ENCODE results near the gene PLET1. TPM values are rescaled to one million over a fixed set of nuclear protein-coding genes. Genes with fewer than 3 reads are reported as not detected.

The PLET1 gene
- total RNA-seq (ENCODE audit: low replicate concordance), result not detected in 2 replicates
- long read RNA-seq, partial matches to known transcripts, result 0 of 1 reads
- long read RNA-seq, other reads (novel, unspliced or antisense), result 1 of 1 reads

- no peak within 1 kb of the TSS for H3K27ac Mint-ChIP-seq
- H3K4me1 Mint-ChIP-seq (ENCODE audit: unreplicated experiment), result no peaks in the 10 kb centered on the region
- no peak for DNase-seq (ENCODE audit: extremely low spot score, unreplicated experiment)
- no peak for TF ChIP-seq CTCF (conservative IDR thresholded peaks at IDR 0.05)
- no peaks in the 10 kb centered on the region for H3K36me3 Mint-ChIP-seq
- no peak within 1 kb of the TSS for H3K4me3 Mint-ChIP-seq
- H3K9me3 Mint-ChIP-seq, result no peaks in the 10 kb centered on the region
- H3K27me3 Mint-ChIP-seq, result peaks cover 4% of the 10 kb centered on the region
Measured at GRCh38 chr11:112260490-112260889, at the start of gene PLET1. Gene PLET1, minus strand, starts transcription at chr11:112260860. Its CDS starts 271 bp downstream, at chr11:112260589.

GRCh38 chr11:112310419-112310818 is 49.8 kb upstream of the PLET1 start:
- DNase-seq (ENCODE audit: extremely low spot score, unreplicated experiment), result no peak
- Mint-ChIP-seq H3K9me3 (peaks cover 10% of the 10 kb centered on the region), H3K27me3 (peaks cover 35% of the 10 kb centered on the region), H3K36me3 (no peaks in the 10 kb centered on the region), H3K27ac (no peak overlapping the region), H3K4me1 (ENCODE audit: unreplicated experiment) (peaks cover under 1% of the 10 kb centered on the region), H3K4me3 (no peak overlapping the region)
- TF ChIP-seq CTCF (conservative IDR thresholded peaks at IDR 0.05), result no peak

GRCh38 chr11:112308651-112309050 is 48.0 kb upstream of the PLET1 start:
- Mint-ChIP-seq H3K4me1 (ENCODE audit: unreplicated experiment) (peaks cover 4% of the 10 kb centered on the region), H3K27ac (no peak overlapping the region), H3K27me3 (peaks cover 30% of the 10 kb centered on the region), H3K9me3 (peaks cover 10% of the 10 kb centered on the region), H3K36me3 (no peaks in the 10 kb centered on the region), H3K4me3 (no peak overlapping the region)
- no peak for TF ChIP-seq CTCF (conservative IDR thresholded peaks at IDR 0.05)
- no peak for DNase-seq (ENCODE audit: extremely low spot score, unreplicated experiment)

- no peak overlapping the region for H3K4me3 Mint-ChIP-seq
- H3K27ac Mint-ChIP-seq, result no peak overlapping the region
- H3K27me3 Mint-ChIP-seq, result peaks cover 25% of the 10 kb centered on the region
- H3K9me3 Mint-ChIP-seq, result peaks cover 10% of the 10 kb centered on the region
- TF ChIP-seq CTCF (conservative IDR thresholded peaks at IDR 0.05), result no peak
- peaks cover 4% of the 10 kb centered on the region for H3K4me1 Mint-ChIP-seq (ENCODE audit: unreplicated experiment)
- DNase-seq (ENCODE audit: extremely low spot score, unreplicated experiment), result no peak
- H3K36me3 Mint-ChIP-seq, result no peaks in the 10 kb centered on the region
Measured at GRCh38 chr11:112307616-112308015, 47.0 kb upstream of the PLET1 start.

- Mint-ChIP-seq H3K27me3 (peaks cover 21% of the 10 kb centered on the region), H3K4me1 (ENCODE audit: unreplicated experiment) (peaks cover 11% of the 10 kb centered on the region), H3K27ac (no peak overlapping the region), H3K4me3 (no peak overlapping the region), H3K9me3 (peaks cover 10% of the 10 kb centered on the region), H3K36me3 (no peaks in the 10 kb centered on the region)
- DNase-seq (ENCODE audit: extremely low spot score, unreplicated experiment), result no peak
- TF ChIP-seq CTCF (conservative IDR thresholded peaks at IDR 0.05), result no peak
Measured at GRCh38 chr11:112306230-112306629, 45.6 kb upstream of the PLET1 start.

- H3K4me1 Mint-ChIP-seq (ENCODE audit: unreplicated experiment), result peaks cover 11% of the 10 kb centered on the region
- no peak for DNase-seq (ENCODE audit: extremely low spot score, unreplicated experiment)
- no peak overlapping the region for H3K27ac Mint-ChIP-seq
- H3K4me3 Mint-ChIP-seq, result no peak overlapping the region
- H3K9me3 Mint-ChIP-seq, result peaks cover 10% of the 10 kb centered on the region
- H3K36me3 Mint-ChIP-seq, result no peaks in the 10 kb centered on the region
- H3K27me3 Mint-ChIP-seq, result peaks cover 19% of the 10 kb centered on the region
- TF ChIP-seq CTCF (conservative IDR thresholded peaks at IDR 0.05), result no peak
Measured at GRCh38 chr11:112304914-112305313, 44.3 kb upstream of the PLET1 start.

Data from type B pancreatic cell (in vitro differentiated cells).